ENCODE data around the gene KRT76. TPM values are rescaled to one million over a fixed set of nuclear protein-coding genes. Genes with fewer than 3 reads are reported as not detected.

The KRT76 gene
- total and polyA plus RNA-seq, 7 experiments from 2014 or later, result not detected

- Mint-ChIP-seq H3K9me3 (peaks cover 0 to 2% (median 0%) of the 10 kb centered on the region in 11 donors), H3K4me3 (no peak overlapping the region), H3K27me3 (peaks cover 0 to 5% (median 0%) of the 10 kb centered on the region in 5 donors), H3K27ac (peak overlapping the region in 1 of 9 donors; percentile 6), H3K36me3 (no peaks in the 10 kb centered on the region), H3K4me1 (peaks cover 6 to 35% (median 15%) of the 10 kb centered on the region in 7 donors)
- Histone ChIP-seq H3K4me1 (ENCODE audit: control insufficient read depth in 2 of 2, insufficient read depth in 2 of 2, low read length in 2 of 2) (peaks cover 0 to 14% of the 10 kb centered on the region in 2 donors), H3K27me3 (ENCODE audit: control insufficient read depth in 2 of 2, insufficient read depth in 2 of 2, low read length in 2 of 2) (no peaks in the 10 kb centered on the region), H3K9me3 (ENCODE audit: control insufficient read depth in 2 of 3, low read length in 3 of 3) (no peaks in the 10 kb centered on the region), H3K36me3 (ENCODE audit: control insufficient read depth in 2 of 3, insufficient read depth in 3 of 3, low read length in 3 of 3) (no peaks in the 10 kb centered on the region), H3K27ac (ENCODE audit: low read depth, low read length) (no peak overlapping the region), H3K4me3 (ENCODE audit: low read length) (no peak overlapping the region)
- no peak for DNase-seq
- ATAC-seq, result no peak
- intact Hi-C loops (cut with micrococcal nuclease), result no loop called here
- POLR2A ChIA-PET, result no interaction called here
- CTCF ChIA-PET, result interaction anchor here (1.6 kb wide), 1 partner anchor 236 kb away, joined by 3 read pairs; no protein-coding TSS in a partner anchor
Observed at GRCh38 chr12:52821826-52822660, 44.9 kb upstream of the KRT76 start.

GRCh38 chr12:52821071-52821730 is 44.1 kb upstream of the KRT76 start:
- Mint-ChIP-seq H3K36me3 (no peaks in the 10 kb centered on the region), H3K4me1 (peaks cover 6 to 35% (median 15%) of the 10 kb centered on the region in 7 donors), H3K27ac (peak overlapping the region in 2 of 9 donors; percentile 42 to 70), H3K9me3 (peaks cover 0 to 2% (median 0%) of the 10 kb centered on the region in 11 donors), H3K4me3 (no peak overlapping the region), H3K27me3 (peaks cover 0 to 5% (median 0%) of the 10 kb centered on the region in 5 donors)
- CTCF ChIA-PET, result interaction anchor here (1.6 kb wide), 1 partner anchor 235 kb away, joined by 3 read pairs; no protein-coding TSS in a partner anchor
- POLR2A ChIA-PET, result no interaction called here
- no peak overlapping the region for H3K4me3 ChIP-seq (ENCODE audit: low read length)
- DNase-seq, result no peak
- intact Hi-C loops (cut with micrococcal nuclease), result no loop called here
- H3K27ac ChIP-seq (ENCODE audit: low read depth, low read length), result no peak overlapping the region
- H3K9me3 ChIP-seq (ENCODE audit: control insufficient read depth in 2 of 3, low read length in 3 of 3), result no peaks in the 10 kb centered on the region
- H3K27me3 ChIP-seq (ENCODE audit: control insufficient read depth in 2 of 2, insufficient read depth in 2 of 2, low read length in 2 of 2), result no peaks in the 10 kb centered on the region
- no peaks in the 10 kb centered on the region for H3K36me3 ChIP-seq (ENCODE audit: control insufficient read depth in 2 of 3, insufficient read depth in 3 of 3, low read length in 3 of 3)
- no peak for ATAC-seq
- H3K4me1 ChIP-seq (ENCODE audit: control insufficient read depth in 2 of 2, insufficient read depth in 2 of 2, low read length in 2 of 2), result peaks cover 0 to 14% of the 10 kb centered on the region in 2 donors

GRCh38 chr12:52820521-52820920 is 43.4 kb upstream of the KRT76 start:
- POLR2A ChIA-PET, result no interaction called here

GRCh38 chr12:52819731-52820510 is 42.8 kb upstream of the KRT76 start:
- Histone ChIP-seq H3K9me3 (ENCODE audit: control insufficient read depth in 2 of 3, low read length in 3 of 3) (no peaks in the 10 kb centered on the region), H3K36me3 (ENCODE audit: control insufficient read depth in 2 of 3, insufficient read depth in 3 of 3, low read length in 3 of 3) (no peaks in the 10 kb centered on the region), H3K27ac (ENCODE audit: low read depth, low read length) (no peak overlapping the region), H3K4me1 (ENCODE audit: control insufficient read depth in 2 of 2, insufficient read depth in 2 of 2, low read length in 2 of 2) (peaks cover 0 to 14% of the 10 kb centered on the region in 2 donors), H3K4me3 (ENCODE audit: low read length) (no peak overlapping the region), H3K27me3 (ENCODE audit: control insufficient read depth in 2 of 2, insufficient read depth in 2 of 2, low read length in 2 of 2) (no peaks in the 10 kb centered on the region)
- peaks cover 0 to 5% (median 0%) of the 10 kb centered on the region in 5 donors for H3K27me3 Mint-ChIP-seq
- H3K27ac Mint-ChIP-seq, result no peak overlapping the region
- no peak overlapping the region for H3K4me3 Mint-ChIP-seq
- H3K36me3 Mint-ChIP-seq, result no peaks in the 10 kb centered on the region
- peaks cover 6 to 35% (median 15%) of the 10 kb centered on the region in 7 donors for H3K4me1 Mint-ChIP-seq
- no peak for ATAC-seq
- H3K9me3 Mint-ChIP-seq, result peaks cover 0 to 2% (median 0%) of the 10 kb centered on the region in 11 donors
- DNase-seq, result no peak
- intact Hi-C loops (cut with micrococcal nuclease), result no loop called here
- POLR2A ChIA-PET, result no interaction called here
- CTCF ChIA-PET, result interaction anchor here (0.6 to 1.0 kb wide), 3 partner anchors 51 to 768 kb away, joined by 3 to 5 read pairs (median 3); no protein-coding TSS in a partner anchor

More at GRCh38 chr12:52820521-52820920, 43.4 kb upstream of the KRT76 start:
- DNase-seq, result no peak
- CTCF ChIA-PET, result interaction anchor here (0.6 kb wide), 1 partner anchor 769 kb away, joined by 3 read pairs; no protein-coding TSS in a partner anchor
- intact Hi-C loops (cut with micrococcal nuclease), result no loop called here
- H3K9me3 Mint-ChIP-seq, result peaks cover 0 to 2% (median 0%) of the 10 kb centered on the region in 11 donors
- ATAC-seq, result no peak
- H3K27me3 ChIP-seq (ENCODE audit: control insufficient read depth in 2 of 2, insufficient read depth in 2 of 2, low read length in 2 of 2), result no peaks in the 10 kb centered on the region
- no peak overlapping the region for H3K27ac ChIP-seq (ENCODE audit: low read depth, low read length)
- no peaks in the 10 kb centered on the region for H3K9me3 ChIP-seq (ENCODE audit: control insufficient read depth in 2 of 3, low read length in 3 of 3)
- H3K27me3 Mint-ChIP-seq, result peaks cover 0 to 5% (median 0%) of the 10 kb centered on the region in 5 donors
- H3K27ac Mint-ChIP-seq, result no peak overlapping the region
- H3K36me3 ChIP-seq (ENCODE audit: control insufficient read depth in 2 of 3, insufficient read depth in 3 of 3, low read length in 3 of 3), result no peaks in the 10 kb centered on the region
- no peaks in the 10 kb centered on the region for H3K36me3 Mint-ChIP-seq
- H3K4me1 ChIP-seq (ENCODE audit: control insufficient read depth in 2 of 2, insufficient read depth in 2 of 2, low read length in 2 of 2), result peaks cover 0 to 14% of the 10 kb centered on the region in 2 donors
- peaks cover 6 to 35% (median 15%) of the 10 kb centered on the region in 7 donors for H3K4me1 Mint-ChIP-seq
- H3K4me3 Mint-ChIP-seq, result no peak overlapping the region
- no peak overlapping the region for H3K4me3 ChIP-seq (ENCODE audit: low read length)

GRCh38 chr12:52818887-52819420 is 41.8 kb upstream of the KRT76 start:
- intact Hi-C loops (cut with micrococcal nuclease), result no loop called here
- ATAC-seq (no peak), DNase-seq (no peak)
- H3K4me3 Mint-ChIP-seq, result no peak overlapping the region
- H3K36me3 ChIP-seq (ENCODE audit: control insufficient read depth in 2 of 3, insufficient read depth in 3 of 3, low read length in 3 of 3), result no peaks in the 10 kb centered on the region
- peaks cover 0 to 2% (median 0%) of the 10 kb centered on the region in 11 donors for H3K9me3 Mint-ChIP-seq
- H3K4me3 ChIP-seq (ENCODE audit: low read length), result no peak overlapping the region
- no peaks in the 10 kb centered on the region for H3K27me3 ChIP-seq (ENCODE audit: control insufficient read depth in 2 of 2, insufficient read depth in 2 of 2, low read length in 2 of 2)
- peaks cover 0 to 5% (median 0%) of the 10 kb centered on the region in 5 donors for H3K27me3 Mint-ChIP-seq
- H3K27ac ChIP-seq (ENCODE audit: low read depth, low read length), result no peak overlapping the region
- no peak overlapping the region for H3K27ac Mint-ChIP-seq
- H3K4me1 Mint-ChIP-seq, result peaks cover 6 to 35% (median 15%) of the 10 kb centered on the region in 7 donors
- no peaks in the 10 kb centered on the region for H3K36me3 Mint-ChIP-seq
- peaks cover 0 to 14% of the 10 kb centered on the region in 2 donors for H3K4me1 ChIP-seq (ENCODE audit: control insufficient read depth in 2 of 2, insufficient read depth in 2 of 2, low read length in 2 of 2)
- no peaks in the 10 kb centered on the region for H3K9me3 ChIP-seq (ENCODE audit: control insufficient read depth in 2 of 3, low read length in 3 of 3)
- CTCF ChIA-PET, result interaction anchor here (0.6 to 1.0 kb wide), 2 partner anchors 233 to 438 kb away, joined by 3 to 5 read pairs; no protein-coding TSS in a partner anchor
- POLR2A ChIA-PET, result no interaction called here

GRCh38 chr12:52818388-52818787 is 41.2 kb upstream of the KRT76 start:
- Mint-ChIP-seq H3K4me3 (peak overlapping the region in 2 of 10 donors; percentile 20 to 58), H3K9me3 (peaks cover 0 to 2% (median 0%) of the 10 kb centered on the region in 11 donors), H3K27ac (peak overlapping the region in 1 of 9 donors; percentile 52), H3K36me3 (no peaks in the 10 kb centered on the region), H3K27me3 (peaks cover 0 to 5% (median 0%) of the 10 kb centered on the region in 5 donors), H3K4me1 (peaks cover 6 to 35% (median 15%) of the 10 kb centered on the region in 7 donors)
- Histone ChIP-seq H3K27ac (ENCODE audit: low read depth, low read length) (no peak overlapping the region), H3K4me3 (ENCODE audit: low read length) (no peak overlapping the region), H3K9me3 (ENCODE audit: control insufficient read depth in 2 of 3, low read length in 3 of 3) (no peaks in the 10 kb centered on the region), H3K27me3 (ENCODE audit: control insufficient read depth in 2 of 2, insufficient read depth in 2 of 2, low read length in 2 of 2) (no peaks in the 10 kb centered on the region), H3K36me3 (ENCODE audit: control insufficient read depth in 2 of 3, insufficient read depth in 3 of 3, low read length in 3 of 3) (no peaks in the 10 kb centered on the region), H3K4me1 (ENCODE audit: control insufficient read depth in 2 of 2, insufficient read depth in 2 of 2, low read length in 2 of 2) (peaks cover 0 to 14% of the 10 kb centered on the region in 2 donors)
- ChIA-PET CTCF (no interaction called here), POLR2A (interaction anchor here (0.6 kb wide), 1 partner anchor 8 kb away, joined by 3 read pairs; no protein-coding TSS in a partner anchor)
- ATAC-seq (no peak), DNase-seq (no peak)
- intact Hi-C loops (cut with micrococcal nuclease), result no loop called here

All from naive thymus-derived CD4-positive, alpha-beta T cell (primary cell).